HG03039 (cell line): Measurements from ENCODE around the gene PEX11B.
A peak's percentile ranks its signal among the peaks of the same experiment; 100 is the strongest.

ENCODE experiments used
- ATAC-seq: cut with Tn5 transposase; IDR thresholded peaks from one replicate; pipeline ENCODE4 v1.9.1; 2021; ENCODE audit warnings: mild to moderate bottlenecking, moderate library complexity; ENCODE audit not compliant: unreplicated experiment

The PEX11B gene

DNA sequence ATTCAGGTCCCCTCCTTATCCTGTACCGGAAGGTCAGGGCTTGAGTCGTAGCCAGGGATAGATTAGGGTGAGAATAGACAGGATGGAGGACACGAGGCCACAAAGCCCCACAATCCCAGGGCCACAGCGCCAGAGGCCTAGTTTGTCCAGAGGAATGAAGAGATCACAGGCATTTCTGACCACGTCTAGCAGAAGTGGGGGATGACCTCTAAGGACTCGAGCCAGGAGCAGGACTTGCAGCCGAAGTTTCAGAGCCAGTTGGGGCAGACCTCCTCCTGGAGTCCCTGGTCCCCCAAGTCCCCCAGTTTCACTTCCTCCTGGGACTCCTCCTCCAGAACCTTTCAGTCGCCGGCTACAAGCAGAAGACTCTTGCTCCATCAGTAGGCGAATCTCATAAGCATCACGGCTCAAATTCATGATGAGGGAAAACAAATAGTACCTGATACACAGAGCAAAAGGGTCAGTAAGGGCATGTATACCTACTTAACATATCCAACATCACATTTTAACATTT, 6.3 kb downstream of the PEX11B start:
- ATAC-seq = no peak

DNA sequence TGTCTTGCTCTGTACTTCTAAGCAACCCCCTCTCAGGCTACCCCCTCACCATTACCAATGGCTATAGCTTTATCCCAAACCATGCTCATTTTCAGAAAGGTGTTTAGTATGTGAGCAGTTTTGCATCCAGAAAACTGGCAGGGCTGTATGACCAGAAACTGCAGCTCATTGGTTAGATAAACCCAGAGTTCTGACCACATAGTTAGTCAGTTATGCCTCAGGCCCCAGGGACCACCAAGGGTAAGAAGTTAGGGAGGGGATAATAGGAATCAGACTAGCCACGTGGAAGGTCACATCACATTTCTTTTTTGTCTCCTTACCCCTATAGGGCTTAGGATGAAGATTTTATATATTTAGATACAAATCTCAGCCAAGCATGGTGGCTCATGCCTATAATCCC, 9.9 kb downstream of the PEX11B start:
- no peak for ATAC-seq

DNA sequence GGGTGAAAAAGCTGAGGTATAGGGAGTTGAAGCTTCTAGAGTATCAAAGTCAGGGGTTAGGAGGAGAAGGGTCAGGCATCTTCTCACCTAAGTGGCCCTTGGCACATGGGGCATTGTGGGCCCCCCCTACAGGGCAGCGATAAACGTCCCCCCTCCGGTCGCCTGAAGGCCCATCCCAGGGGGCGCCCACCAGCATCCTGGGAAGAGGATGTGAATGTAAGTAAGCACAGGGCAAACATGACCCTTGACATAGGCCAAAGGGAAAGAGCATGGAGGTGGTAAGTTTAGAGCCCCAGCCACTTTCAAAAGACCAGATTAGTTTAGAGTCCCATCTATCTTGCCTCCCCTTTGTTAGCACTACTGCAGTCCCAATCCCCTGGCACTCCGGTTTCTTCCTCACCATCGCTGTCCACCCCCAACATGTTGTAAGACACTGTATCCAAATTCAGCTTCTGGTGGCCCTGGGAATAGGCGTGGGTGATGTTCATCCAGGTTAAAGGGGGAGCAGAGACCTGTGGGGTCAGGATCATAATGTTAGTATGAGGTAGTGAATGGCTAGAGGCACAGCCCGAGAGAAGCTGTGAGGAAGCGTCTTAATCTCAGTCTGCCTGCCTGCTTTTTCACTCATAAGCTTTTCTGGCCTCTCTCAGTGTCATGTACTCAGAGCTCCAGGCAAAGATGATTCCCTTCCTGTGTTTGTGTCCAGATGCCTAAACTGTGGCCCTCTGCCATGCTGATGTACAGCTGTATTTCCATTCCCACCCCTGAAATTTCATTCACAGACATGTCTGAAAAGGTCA, 11.4 kb downstream of the PEX11B start:
- ATAC-seq = no peak

DNA sequence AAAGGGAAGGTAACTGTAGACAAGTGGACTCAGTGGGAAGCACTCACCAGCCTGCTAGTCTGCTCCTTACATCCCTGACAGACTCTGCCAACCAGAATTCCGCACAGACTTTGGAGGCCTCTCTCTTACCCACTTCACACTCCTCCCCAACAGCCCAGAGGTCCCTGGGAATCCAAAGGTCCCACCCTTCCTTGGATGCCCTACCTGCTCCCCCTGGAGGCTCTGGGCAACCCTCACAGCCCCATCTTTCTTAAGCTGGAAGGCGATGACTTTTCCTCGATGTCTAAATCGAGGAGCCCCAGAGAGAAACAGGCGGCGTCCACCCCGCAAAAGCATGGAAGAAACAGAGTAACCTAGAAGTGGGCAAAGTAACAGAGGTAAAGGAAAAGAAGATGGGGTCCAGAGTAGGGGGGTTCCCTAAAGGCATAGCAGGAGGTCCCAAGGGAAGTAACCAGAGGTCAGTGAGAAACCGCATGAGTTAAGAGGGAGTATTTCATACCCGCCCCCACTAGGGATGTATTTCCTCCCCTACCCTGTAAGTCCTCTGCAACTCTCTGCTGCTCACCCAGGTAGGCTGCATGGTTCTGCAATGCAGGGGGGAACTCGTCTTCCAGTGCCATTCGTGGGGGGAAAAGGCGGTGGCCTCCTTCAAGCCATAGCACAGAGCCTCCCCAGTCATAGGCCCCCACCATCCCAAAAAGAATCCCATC, 17.1 kb downstream of the PEX11B start:
- ATAC-seq = no peak

DNA sequence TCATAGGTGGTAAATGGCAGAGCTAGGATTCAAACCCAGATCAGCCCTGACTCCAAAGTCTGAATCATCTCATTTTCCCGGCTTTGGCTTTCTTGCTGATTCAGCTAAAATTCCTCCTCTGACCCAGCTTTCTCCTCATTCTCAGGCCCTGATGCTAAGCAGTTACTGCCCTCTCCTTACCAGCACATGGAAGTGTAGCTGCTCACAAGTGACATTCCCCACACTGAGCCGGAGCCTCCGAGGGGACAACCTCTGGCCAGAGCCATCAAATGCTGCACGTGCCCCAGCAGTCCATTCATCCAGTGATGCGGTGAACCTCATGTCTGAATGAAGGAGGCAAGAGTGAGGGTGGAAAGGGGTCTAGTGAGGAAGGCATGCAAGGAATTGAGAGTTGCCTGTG, 19.8 kb downstream of the PEX11B start:
- ATAC-seq = no peak

DNA sequence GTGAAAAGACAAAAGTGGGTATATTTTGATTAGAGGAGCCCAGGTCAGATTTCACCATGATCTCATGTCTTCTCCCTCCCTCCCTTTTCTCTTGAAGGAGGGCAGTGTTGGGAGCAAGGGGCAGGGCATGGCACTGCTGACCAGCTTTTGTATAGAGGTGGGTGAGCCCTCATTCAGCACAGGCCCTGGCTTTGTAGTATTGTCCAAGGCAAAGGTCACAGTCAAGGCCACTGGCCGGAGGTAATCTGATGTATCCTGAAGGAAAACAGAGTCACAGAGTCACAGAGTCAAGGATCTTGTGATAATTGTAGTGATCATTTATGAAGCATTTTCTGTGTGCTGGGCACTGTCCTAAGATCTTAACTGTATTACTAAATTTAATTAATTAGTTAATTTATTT, 20.5 kb downstream of the PEX11B start:
- no peak for ATAC-seq

DNA sequence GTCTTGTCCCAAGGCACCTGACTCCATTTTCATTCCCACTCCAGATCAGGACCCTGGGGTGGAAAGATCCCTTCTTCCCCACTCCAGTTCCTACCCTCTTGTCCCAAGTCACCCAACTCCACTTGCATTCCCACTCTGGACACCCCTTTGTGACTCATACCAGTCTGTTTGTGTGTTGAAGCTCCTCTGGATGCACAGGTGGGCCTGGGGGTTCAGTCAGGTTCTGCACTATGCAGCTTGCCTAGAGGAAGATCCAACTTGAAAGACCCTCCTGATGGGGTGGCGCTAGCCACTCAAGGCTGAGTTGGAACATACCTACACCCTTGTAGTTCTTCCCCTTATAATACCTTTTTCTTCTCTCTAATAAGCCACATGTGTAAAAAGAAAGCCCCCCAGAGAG, 23.0 kb downstream of the PEX11B start:
- no peak for ATAC-seq

DNA sequence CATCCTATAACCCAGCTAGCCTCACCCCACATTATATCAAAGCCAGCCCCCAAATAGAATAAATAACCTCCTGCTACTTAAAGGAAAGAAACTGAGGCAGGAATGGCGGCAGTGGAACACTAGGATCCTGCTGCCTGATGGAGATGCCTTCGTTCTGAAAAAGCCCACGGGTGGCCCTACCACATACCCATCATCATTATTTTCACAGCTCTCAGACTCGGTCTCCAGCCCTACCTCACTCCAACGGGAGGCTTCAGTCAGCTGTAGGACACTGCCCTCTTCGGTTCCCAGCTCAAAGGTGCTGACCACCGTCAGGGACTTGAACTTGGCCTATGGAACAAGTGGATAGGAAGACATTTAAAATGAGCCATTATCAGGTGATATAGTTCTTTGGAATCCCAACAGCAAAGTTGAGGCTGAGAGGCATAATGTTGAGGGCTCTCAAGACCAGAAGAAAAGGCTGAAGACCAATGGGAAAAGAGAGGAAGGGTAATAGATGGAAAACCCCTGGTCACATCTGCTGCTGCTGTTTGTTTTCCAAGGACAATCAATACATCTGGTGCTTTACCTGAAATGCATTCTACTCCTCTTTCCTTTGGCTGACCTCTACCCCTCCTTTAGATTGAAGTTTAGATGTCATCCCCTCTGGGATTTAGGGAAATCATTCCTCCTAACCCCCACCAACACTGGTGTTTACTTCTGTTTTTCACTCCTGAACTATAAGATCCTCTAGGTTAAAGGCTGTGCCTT, 25.0 kb downstream of the PEX11B start:
- ATAC-seq = no peak

DNA sequence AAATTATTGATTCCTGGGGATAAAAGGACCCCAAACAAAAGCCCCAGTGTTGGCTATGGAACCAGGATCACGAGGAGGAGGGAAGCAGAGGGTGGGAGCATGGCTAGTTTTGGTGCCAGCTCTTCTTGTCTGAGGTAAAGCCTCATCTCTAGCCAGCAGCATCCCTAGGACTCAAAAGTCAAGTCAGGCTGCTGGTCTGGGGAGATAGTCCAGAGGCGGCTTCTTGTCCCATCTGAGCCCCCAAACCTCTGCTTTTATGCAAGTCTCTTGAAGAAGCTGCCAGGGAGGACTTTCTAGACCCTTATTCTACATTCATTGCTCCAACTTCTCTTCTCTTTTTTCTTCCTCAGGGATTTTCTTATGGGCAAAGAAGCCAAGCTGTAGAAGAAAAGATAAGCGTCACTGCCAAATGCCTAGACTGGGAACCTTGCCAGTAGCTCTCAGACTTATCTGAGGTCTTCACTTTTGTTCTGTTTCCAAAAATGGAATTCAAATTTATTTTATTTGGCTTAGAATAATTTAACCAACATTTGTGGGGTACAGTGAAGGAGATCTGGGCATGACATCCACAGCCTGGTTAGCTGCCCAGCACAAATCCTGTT, 25.9 kb downstream of the PEX11B start:
- ATAC-seq = no peak

DNA sequence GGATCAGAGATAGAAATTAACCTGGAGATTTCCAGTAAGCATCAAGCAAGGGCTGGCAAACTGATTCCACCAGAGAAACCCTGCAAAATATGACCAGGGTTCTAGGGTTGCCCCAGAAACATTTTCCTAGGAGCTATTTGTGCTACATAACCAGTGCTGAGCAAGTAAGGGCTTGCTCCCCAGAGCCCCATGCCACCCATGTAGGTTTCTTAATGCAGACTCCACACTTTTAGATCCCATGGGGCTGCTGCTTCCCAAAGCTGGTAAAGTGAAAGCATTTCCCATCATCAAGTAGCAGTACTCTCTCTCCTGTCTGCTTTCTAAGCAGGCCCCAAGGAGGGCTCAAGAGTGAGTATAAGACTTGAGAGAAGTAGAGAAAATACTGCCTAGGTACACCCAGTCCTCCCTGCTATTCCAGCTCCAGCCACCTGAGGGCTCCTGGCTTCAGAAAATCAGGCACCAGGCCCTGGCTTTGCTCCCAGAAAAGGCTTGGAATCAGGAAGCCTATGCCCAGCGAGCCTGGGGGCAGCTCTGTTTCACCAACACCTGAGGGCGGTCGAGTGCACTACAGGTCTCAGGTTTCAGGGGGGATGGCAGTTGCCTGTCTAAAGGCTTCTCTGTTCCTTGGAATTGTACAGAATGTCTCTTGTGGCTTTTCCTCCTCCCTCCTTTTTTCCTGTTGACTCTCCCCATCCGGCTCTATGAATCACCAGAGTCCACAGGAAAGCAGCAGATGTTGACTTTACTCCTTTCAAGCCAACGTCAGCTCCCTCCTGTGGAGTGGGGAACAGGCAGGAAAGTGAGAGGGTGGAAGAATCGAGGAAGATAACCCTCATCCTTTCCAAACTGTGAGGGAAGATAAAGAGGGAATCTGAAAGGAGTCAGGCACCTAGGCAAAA, 26.7 kb downstream of the PEX11B start:
- no peak for ATAC-seq

DNA sequence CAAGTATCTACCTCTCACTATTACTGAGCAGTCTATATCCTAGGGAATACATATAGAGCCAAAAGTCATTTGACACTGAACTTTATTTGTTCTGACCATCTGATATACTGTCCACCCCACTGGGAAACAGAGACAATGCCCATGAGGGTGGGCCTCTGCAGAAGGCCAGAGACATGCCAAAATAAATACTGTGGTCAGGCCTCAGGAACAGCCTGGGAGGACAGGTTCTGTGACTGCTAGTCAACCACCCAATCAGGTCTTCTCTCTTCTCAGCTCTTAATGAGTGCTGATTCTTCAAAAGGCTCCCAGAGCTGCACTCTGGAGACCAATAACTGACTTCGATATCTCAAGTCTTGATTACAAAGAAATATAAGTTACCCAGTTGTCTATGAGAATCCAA, 27.4 kb downstream of the PEX11B start:
- no peak for ATAC-seq

DNA sequence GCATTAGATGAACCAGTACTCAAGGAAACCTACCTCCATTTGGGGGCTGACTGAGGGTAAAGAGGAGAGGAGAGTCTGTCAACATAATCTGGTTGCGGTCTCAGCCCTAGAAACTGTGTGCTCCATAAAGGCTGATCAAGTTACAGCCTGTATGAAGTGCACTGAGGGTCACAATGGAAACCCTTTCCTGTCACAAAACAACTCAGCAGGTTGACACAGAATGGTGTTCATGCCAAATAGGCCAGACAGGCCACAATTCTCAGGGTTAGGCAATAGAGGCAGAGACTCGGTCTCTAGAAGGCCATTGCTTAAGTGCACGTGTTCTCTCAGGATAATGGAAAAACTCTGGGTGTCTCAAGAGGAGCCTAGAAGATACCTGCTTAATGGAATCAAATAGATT, 28.8 kb downstream of the PEX11B start:
- ATAC-seq = no peak

DNA sequence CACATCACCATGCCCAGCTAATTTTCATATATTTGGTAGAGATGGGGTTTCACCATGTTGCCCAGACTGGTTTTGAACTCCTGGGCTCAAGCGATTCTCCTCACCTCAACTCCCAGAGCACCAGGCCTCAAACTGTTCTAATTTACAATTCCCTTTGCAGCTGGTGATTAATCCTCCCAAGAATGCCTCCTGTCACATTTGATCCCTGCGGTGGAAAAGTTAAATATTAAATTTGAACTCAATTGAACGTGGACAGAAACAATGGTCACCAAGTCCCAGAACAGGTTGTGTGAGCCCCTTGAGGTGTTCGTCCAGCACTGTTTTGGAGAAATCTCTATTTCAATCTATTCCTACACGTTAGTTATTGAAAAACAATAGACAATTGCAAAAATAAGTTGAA, 30.9 kb downstream of the PEX11B start:
- no peak for ATAC-seq

DNA sequence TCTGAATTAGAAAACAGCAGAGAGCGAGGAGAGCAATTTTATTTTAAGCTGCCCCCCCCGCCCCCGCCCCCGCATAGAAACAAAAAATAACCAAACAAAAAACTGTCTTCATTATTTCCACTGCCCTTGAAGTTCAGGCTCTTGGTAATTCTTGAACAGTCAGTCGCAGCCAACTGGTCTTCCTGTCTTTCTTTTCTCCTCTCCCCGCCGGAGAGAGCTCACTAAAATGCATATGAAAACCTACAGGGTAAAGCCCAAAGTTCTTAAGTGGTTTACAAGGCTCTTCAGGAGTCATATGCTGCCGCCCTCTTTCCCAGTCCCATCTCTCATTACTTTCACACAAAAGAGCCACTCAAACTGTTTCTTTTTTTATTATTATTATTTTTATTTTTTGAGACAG, 31.7 kb downstream of the PEX11B start:
- no peak for ATAC-seq

DNA sequence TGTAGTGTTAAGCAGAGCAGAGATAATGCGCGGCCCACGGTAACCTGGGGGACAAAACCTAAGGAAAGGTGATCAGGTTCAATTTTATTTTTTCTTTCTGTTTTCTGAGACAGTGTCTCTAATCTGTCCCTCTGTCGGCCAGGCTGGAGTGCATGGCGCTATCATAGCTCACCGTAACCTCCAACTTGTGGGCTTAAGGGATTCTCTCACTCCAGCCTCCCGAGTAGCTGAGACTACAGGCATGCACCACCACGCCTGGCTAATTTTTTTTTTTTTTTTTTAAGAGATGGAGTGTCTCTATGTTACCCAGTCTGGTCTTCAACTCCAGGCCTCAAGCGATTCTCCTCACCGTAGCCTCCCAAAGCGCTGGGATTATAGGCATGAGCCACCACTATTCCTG, 32.1 kb downstream of the PEX11B start:
- no peak for ATAC-seq

DNA sequence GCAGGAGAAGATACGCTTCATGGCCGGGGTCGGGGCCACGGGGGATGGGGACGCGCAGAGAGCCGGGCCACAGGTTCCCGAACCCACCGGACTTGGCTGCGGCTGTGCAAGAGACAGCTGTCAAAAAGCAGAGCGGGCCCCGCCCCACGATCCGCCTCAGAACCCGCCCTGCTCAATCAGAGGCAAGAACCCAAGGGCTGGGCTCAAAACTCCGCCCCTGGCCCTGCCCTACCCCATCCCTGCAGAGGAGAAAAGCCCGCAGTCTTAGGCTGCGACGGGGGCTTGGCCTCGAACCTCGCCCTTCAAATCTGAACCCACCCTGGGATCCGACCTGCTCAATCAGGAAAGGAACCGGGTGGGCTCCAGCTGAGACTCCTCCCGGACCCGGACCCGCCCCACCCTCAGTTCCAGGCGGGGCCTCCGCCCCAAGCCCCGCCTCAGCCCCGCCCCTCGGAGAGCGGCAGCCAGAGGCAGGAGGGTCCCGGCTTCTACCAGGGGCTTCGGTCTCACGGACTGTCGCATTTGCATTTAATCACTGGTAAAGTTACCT, 32.7 kb downstream of the PEX11B start, which contains the start of gene ANKRD35:
Gene ANKRD35 (minus strand): TSS at position 129 of the 550 bp plus-strand sequence. CDS start 108 bp downstream, at position 21.
- peak; percentile 96 for ATAC-seq

DNA sequence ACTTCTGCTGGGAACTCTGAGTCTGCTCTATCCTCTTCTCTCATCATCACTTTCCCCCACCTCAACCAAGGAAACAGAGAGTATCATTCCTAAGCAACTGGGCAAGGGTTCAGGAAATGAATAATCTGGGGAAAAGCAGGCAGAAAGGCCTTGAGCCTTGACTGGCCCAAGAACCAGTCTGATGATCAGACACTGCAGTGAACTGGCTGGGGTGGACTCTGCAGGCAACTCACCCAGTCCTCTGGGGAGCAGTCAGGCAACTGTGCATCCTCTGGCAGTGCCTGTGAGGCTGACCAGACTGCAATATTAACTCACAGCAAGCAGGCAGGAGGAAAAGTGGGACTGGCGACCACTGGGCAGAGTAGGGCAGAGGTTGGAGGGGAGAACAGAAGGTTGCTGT, 33.8 kb downstream of the PEX11B start:
- no peak for ATAC-seq

DNA sequence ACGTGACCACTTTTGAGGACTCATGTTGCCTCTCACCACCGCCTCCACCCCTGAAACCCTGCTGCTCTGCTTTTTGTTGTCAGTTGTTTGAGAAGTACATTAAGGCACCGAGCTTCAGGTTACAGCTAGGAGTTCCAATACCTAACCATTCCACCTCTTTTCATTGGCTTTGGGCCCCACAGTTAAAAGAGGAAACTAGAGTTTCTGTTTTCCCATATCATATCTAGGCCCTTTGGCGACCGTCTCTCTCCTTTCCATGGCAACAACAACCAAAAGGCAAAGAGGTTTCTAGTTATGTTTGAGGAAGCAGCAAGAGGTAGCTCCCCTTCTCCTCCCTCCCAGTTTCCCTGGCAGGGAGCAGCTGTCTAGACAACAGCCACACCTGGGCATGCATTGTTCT, 38.7 kb downstream of the PEX11B start:
- ATAC-seq = no peak

DNA sequence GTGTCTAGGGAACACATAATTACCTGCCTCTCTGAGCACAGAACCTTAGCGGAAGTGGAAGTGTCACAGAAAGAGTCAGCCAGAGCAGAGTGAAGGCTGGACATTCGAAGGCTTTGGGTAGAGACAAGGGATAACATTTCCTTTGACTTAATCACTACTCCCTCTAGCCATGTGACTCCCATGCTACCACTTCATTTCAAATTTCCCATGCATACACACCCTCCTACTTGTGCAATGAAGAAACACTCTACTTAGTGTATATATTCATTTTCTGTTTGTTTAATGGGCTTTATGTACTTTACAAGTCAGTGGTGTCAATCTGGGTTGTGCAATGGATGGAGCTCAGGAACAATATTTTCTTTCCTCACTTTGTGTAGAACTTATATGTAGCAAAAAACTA, 39.8 kb downstream of the PEX11B start:
- no peak for ATAC-seq
